HepG2 (cell line): ENCODE measurements around the gene NEDD8. TPM values are rescaled to one million over a fixed set of nuclear protein-coding genes. Genes with fewer than 3 reads are reported as not detected.
A peak's percentile ranks its signal among the peaks of the same experiment; 100 is the strongest.

Experiments used
- AFF4 ChIP-seq: sonication (generic); formaldehyde crosslinking; IDR thresholded peaks from 2 replicates; pipeline ENCODE4 v1.4.0; 2020; ENCODE audit warnings: missing genetic modification reagents
- ATF3 ChIP-seq: sonication (generic); formaldehyde crosslinking; IDR thresholded peaks from 2 replicates; pipeline ENCODE4 v1.4.0; 2020; ENCODE audit warnings: missing genetic modification reagents
- CENPT ChIP-seq: sonication (generic); formaldehyde crosslinking; IDR thresholded peaks from 2 replicates; pipeline ENCODE4 v1.8.0; 2022; ENCODE audit warnings: low read depth, mild to moderate bottlenecking, moderate library complexity, missing genetic modification reagents
- CHD2 ChIP-seq: IDR thresholded peaks from 2 replicates; pipeline ENCODE4 v1.6.1; 2011; ENCODE audit warnings: low read depth, low read length, improper control_type of control experiment
- ELF3 ChIP-seq: IDR thresholded peaks from 2 replicates; pipeline ENCODE4 v1.6.1; 2016; ENCODE audit warnings: missing genetic modification reagents, missing compliant biosample characterization
- POLR2AphosphoS2 ChIP-seq: IDR thresholded peaks from 2 replicates; pipeline ENCODE4 v1.6.1; 2011; ENCODE audit warnings: low read depth, low read length, improper control_type of control experiment
- PRDM10 ChIP-seq: sonication (generic); formaldehyde crosslinking; IDR thresholded peaks from 2 replicates; pipeline ENCODE4 v1.4.0; 2020; ENCODE audit warnings: low read depth, missing genetic modification reagents
- RELA ChIP-seq: sonication (generic); formaldehyde crosslinking; IDR thresholded peaks from 2 replicates; pipeline ENCODE4 v1.4.0; 2020; ENCODE audit warnings: missing genetic modification reagents
- TAF15 ChIP-seq: fragments of 200-400 bp; formaldehyde crosslinking; IDR thresholded peaks from one replicate; pipeline ENCODE4 v1.6.1; 2018; ENCODE audit warnings: mild to moderate bottlenecking, low read depth, low read length; ENCODE audit not compliant: poor library complexity, severe bottlenecking
- TCF12 ChIP-seq, 2 experiments: fragments of 450-650 bp in 1 of 2; sonication (generic) in 1 of 2; formaldehyde crosslinking in 1 of 2; IDR thresholded peaks; 2 replicates each; pipeline versions ENCODE4 v1.6.1 to v1.8.0; 2017 to 2022; ENCODE audit warnings: antibody characterized with exemption in 1 of 2, mild to moderate bottlenecking in 1 of 2, missing genetic modification reagents in 1 of 2, moderate library complexity in 1 of 2
- TOPORS ChIP-seq: sonication (generic); formaldehyde crosslinking; IDR thresholded peaks from 2 replicates; pipeline ENCODE4 v1.8.0; 2023; ENCODE audit warnings: mild to moderate bottlenecking, missing genetic modification reagents
- ZBTB3 ChIP-seq: sonication (generic); formaldehyde crosslinking; IDR thresholded peaks from 2 replicates; pipeline ENCODE4 v1.4.0; 2020; ENCODE audit warnings: low read depth, mild to moderate bottlenecking, moderate library complexity, missing genetic modification reagents, borderline replicate concordance
- ZFYVE20 ChIP-seq: sonication (generic); formaldehyde crosslinking; IDR thresholded peaks from 2 replicates; pipeline ENCODE4 v1.8.0; 2023; ENCODE audit warnings: low read depth, mild to moderate bottlenecking, moderate library complexity, missing genetic modification reagents, borderline replicate concordance
- ZMYM2 ChIP-seq: sonication (generic); formaldehyde crosslinking; IDR thresholded peaks from 2 replicates; pipeline ENCODE4 v1.8.0; 2022; ENCODE audit warnings: mild to moderate bottlenecking, missing genetic modification reagents
- ZNF350 ChIP-seq: sonication (generic); formaldehyde crosslinking; IDR thresholded peaks from 2 replicates; pipeline ENCODE4 v1.4.0; 2020; ENCODE audit warnings: mild to moderate bottlenecking, low read depth, missing genetic modification reagents, borderline replicate concordance
- ZNF446 ChIP-seq: sonication (generic); formaldehyde crosslinking; IDR thresholded peaks from 2 replicates; pipeline ENCODE4 v1.5.0; 2020; ENCODE audit warnings: mild to moderate bottlenecking, missing genetic modification reagents
- ZNF562 ChIP-seq: sonication (generic); formaldehyde crosslinking; IDR thresholded peaks from 2 replicates; pipeline ENCODE4 v1.8.0; 2022; ENCODE audit warnings: missing genetic modification reagents, borderline replicate concordance
- ZNF709 ChIP-seq: sonication (generic); formaldehyde crosslinking; IDR thresholded peaks from 2 replicates; pipeline ENCODE4 v1.5.0; 2020; ENCODE audit warnings: mild to moderate bottlenecking, missing genetic modification reagents
- ZNF883 ChIP-seq: sonication (generic); formaldehyde crosslinking; IDR thresholded peaks from 2 replicates; pipeline ENCODE4 v1.5.1; 2020; ENCODE audit warnings: mild to moderate bottlenecking, missing genetic modification reagents; ENCODE audit errors: not compliant biosample characterization
- polyA plus RNA-seq, 8 experiments: library from polyadenylated mRNA; depleted of rRNA in 3 of 8; stranded (reverse) in 7 of 8; unstranded in 1 of 8; fragments of >200 nt; fragmentation: Illumina TruSeq in 4 of 8; extraction: Trizol in 4 of 8; gene quantifications; 2 replicates each; pipeline versions ENCODE4 v1.2.1 to v1.2.3, GENCODE V29; 2011 to 2016; ENCODE audit warnings: low read depth in 4 of 8, missing spikeins in 1 of 8, mixed read lengths in 1 of 8; ENCODE audit not compliant: insufficient read depth in 1 of 8
- total RNA-seq, 5 experiments: library from RNA; depleted of rRNA; stranded (reverse); fragments of >200 nt; fragmentation: Illumina TruSeq; extraction: Trizol; gene quantifications; 2 replicates each; pipeline ENCODE4 v1.2.3, GENCODE V29; 2016; ENCODE audit warnings: low read depth in 1 of 5

The NEDD8 gene
- total and polyA plus RNA-seq, 2 of the 13 experiments (the other 11 are each of a cell fraction or from before 2014, with no cell fraction given): 535 to 713 TPM

- no peak for TF ChIP-seq AFF4 (CRISPR knock-in tag)
- peak; percentile 76; the same call in 1 of the 2 replicates for TF ChIP-seq PRDM10
- TF ChIP-seq ZNF562 (CRISPR knock-in tag): no peak
- TF ChIP-seq ZBTB3 (CRISPR knock-in tag): no peak
- 0 out of 2 replicates have a peak, but pooled peaks have one; percentile 1 for TF ChIP-seq ATF3 (CRISPR knock-in tag)
- TF ChIP-seq ZMYM2 (CRISPR knock-in tag): peak; percentile 74; the same call in 1 of the 2 replicates
- TF ChIP-seq ELF3 (CRISPR knock-in tag): peak; percentile 27
- TF ChIP-seq TAF15: peak; percentile 91
- TF ChIP-seq ZNF350 (CRISPR knock-in tag): peak; percentile 85
- no peak; the same call in 1 of the 2 replicates for TF ChIP-seq TOPORS (CRISPR knock-in tag)
- TF ChIP-seq ZNF446: no peak
- no peak; the same call in 1 of the 2 replicates for TF ChIP-seq RELA (CRISPR knock-in tag)
- peak; percentile 51; the same call in 1 of the 2 replicates for TF ChIP-seq CHD2
- TF ChIP-seq POLR2AphosphoS2: no peak
- no peak for TF ChIP-seq TCF12 (IDR thresholded peaks at IDR 0.05)
- TF ChIP-seq TCF12 (CRISPR knock-in tag; IDR thresholded peaks at IDR 0.05): peak; percentile 96; the same call in 1 of the 2 replicates
- no peak for TF ChIP-seq CENPT (CRISPR knock-in tag)
- TF ChIP-seq ZFYVE20: no peak; the same call in 1 of the 2 replicates
- peak; percentile 97 for TF ChIP-seq ZNF883 (CRISPR knock-in tag)
- no peak for TF ChIP-seq ZNF709 (CRISPR knock-in tag)
These were observed at the start of gene NEDD8 (continued) for GRCh38 chr14:24232121-24232644.
